HG03571 (cell line): ENCODE data around the gene TRUB2.
"Not testable (repeated sequence)": the region's sequence is repeated elsewhere in the genome, so short reads cannot be mapped to it uniquely, and the experiment has no call there.

ENCODE experiments used
- ATAC-seq: cut with Tn5 transposase; IDR thresholded peaks from one replicate; pipeline ENCODE4 v1.9.1; 2021; ENCODE audit not compliant: unreplicated experiment

Gene TRUB2

GRCh38 chr9:128341435-128341849, 19.2 kb upstream of the TRUB2 start:
- no peak for ATAC-seq

- peak; percentile 25 for ATAC-seq
These were observed 18.6 kb upstream of the TRUB2 start for GRCh38 chr9:128340691-128341434.

- ATAC-seq = peak; percentile 59
These were observed 17.8 kb upstream of the TRUB2 start, which contains the start of gene SLC27A4 for GRCh38 chr9:128339761-128340690. Gene SLC27A4, plus strand, starts transcription at chr9:128340527. Its CDS starts 2,606 bp downstream, at chr9:128343133.

GRCh38 chr9:128338852-128339614, 16.8 kb upstream of the TRUB2 start:
- not testable (repeated sequence) for ATAC-seq

GRCh38 chr9:128337936-128338335, 15.7 kb upstream of the TRUB2 start:
- ATAC-seq = no peak

- no peak for ATAC-seq
These were observed 13.7 kb upstream of the TRUB2 start for GRCh38 chr9:128335914-128336313.

- no peak for ATAC-seq
These were observed 12.9 kb upstream of the TRUB2 start for GRCh38 chr9:128335161-128335560.

- no peak for ATAC-seq
These were observed 11.2 kb upstream of the TRUB2 start for GRCh38 chr9:128333451-128333869.

GRCh38 chr9:128325629-128326028, 3.4 kb upstream of the TRUB2 start:
- no peak for ATAC-seq

- ATAC-seq = no peak
These were observed 2.2 kb upstream of the TRUB2 start for GRCh38 chr9:128324401-128324800.

GRCh38 chr9:128323791-128324190, 1.5 kb upstream of the TRUB2 start:
- ATAC-seq = no peak

- ATAC-seq = no peak
These were observed 1.0 kb upstream of the TRUB2 start for GRCh38 chr9:128323212-128323730.

GRCh38 chr9:128321879-128322403, 306 bp downstream of the TRUB2 start:
- ATAC-seq = peak; percentile 8

GRCh38 chr9:128321343-128321742, 904 bp downstream of the TRUB2 start:
- ATAC-seq = no peak

GRCh38 chr9:128317629-128318028, 4.6 kb downstream of the TRUB2 start:
- ATAC-seq = no peak

GRCh38 chr9:128316421-128316820, 5.8 kb downstream of the TRUB2 start:
- no peak for ATAC-seq

GRCh38 chr9:128314697-128315096, 7.5 kb downstream of the TRUB2 start:
- ATAC-seq = no peak

- ATAC-seq = no peak
These were observed 11.8 kb downstream of the TRUB2 start for GRCh38 chr9:128310461-128310860.

- ATAC-seq = no peak
These were observed 12.7 kb downstream of the TRUB2 start for GRCh38 chr9:128309551-128309950.

- ATAC-seq = no peak
These were observed 17.3 kb downstream of the TRUB2 start for GRCh38 chr9:128304971-128305288.
